Activated CD4-positive, alpha-beta T cell treated with anti-CD3 and anti-CD28 coated beads for 4 hours (primary cell): Measurements from ENCODE around the gene RCVRN.

Source experiments
- DNase-seq, 2 donors: peaks; one replicate each; pipeline ENCODE4 v3.0.0-alpha.2; 2020

Gene RCVRN

DNA sequence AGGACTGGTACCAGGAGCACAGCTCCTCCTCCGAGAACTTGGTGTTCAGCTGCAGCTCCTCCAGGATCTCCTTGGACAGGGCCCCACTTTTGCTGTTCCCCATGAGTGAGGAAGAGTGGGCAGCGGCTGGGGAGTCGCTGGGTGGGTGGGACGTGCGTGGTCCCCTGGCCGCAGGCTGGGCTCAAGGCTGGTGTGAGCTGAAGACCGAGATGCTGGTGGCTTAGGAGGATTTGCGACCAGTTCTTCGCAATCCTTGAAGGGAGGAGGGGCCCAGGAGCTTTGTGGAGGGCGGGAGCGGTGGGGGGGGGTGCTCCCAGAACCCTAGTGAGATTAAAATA lies at the start of gene RCVRN:
Gene RCVRN, minus strand, starts transcription at position 194 of the 338 bp plus-strand sequence. Its CDS starts 91 bp downstream, at position 103.
- no peak for DNase-seq

GRCh38 chr17:9953492-9953891 lies 48.4 kb upstream of the RCVRN start:
- DNase-seq: no peak

GRCh38 chr17:9951803-9952202 lies 46.7 kb upstream of the RCVRN start:
- DNase-seq: no peak

GRCh38 chr17:9948928-9949327 lies 43.9 kb upstream of the RCVRN start:
- no peak for DNase-seq

DNA sequence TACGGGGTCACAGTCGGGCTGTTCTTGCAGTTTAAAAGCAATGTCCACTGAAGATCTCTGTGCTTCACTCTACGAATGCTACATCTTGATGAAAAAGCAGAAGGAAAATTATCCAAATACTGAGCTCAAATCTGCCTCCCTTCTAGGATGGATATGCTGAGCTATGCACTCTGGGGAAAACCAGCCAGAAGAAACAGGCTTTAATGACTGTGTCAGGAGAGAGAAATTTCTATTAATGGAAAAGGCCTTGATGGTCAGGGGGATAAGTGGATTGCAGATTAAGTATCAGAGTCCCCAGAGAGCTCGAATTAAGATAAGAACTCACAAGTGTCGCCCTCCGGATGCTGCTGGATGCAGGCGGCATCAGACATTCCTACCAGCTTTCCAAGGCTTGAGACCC lies 39.6 kb upstream of the RCVRN start:
- no peak for DNase-seq

GRCh38 chr17:9943343-9943742 lies 38.3 kb upstream of the RCVRN start:
- DNase-seq: no peak

- no peak for DNase-seq
Measured at GRCh38 chr17:9942885-9943284, 37.8 kb upstream of the RCVRN start.

GRCh38 chr17:9941305-9941704 lies 36.2 kb upstream of the RCVRN start:
- DNase-seq: no peak

GRCh38 chr17:9940841-9941240 lies 35.8 kb upstream of the RCVRN start:
- DNase-seq: no peak

GRCh38 chr17:9938764-9939163 lies 33.7 kb upstream of the RCVRN start:
- no peak for DNase-seq

DNA sequence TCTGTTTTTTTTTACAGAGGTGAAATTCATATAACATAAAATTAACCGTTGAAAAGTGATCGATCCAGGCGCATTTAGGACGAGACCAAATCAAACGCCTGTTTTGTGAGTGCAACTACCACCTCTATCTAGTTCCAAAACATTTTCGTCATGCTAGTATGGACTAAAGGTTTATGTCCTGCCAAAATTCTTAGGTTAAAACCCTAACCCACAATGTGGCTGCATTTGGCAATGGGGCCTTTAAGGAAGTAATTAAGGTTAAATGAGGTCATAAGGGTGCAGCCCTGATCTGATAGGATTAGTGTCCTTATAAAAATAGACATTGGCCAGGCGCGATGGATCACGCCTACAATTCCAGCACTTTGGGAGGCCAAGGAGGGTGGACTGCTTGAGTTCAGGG lies 32.8 kb upstream of the RCVRN start:
- no peak for DNase-seq

- no peak for DNase-seq
Measured at GRCh38 chr17:9937241-9937761, 32.2 kb upstream of the RCVRN start.

DNA sequence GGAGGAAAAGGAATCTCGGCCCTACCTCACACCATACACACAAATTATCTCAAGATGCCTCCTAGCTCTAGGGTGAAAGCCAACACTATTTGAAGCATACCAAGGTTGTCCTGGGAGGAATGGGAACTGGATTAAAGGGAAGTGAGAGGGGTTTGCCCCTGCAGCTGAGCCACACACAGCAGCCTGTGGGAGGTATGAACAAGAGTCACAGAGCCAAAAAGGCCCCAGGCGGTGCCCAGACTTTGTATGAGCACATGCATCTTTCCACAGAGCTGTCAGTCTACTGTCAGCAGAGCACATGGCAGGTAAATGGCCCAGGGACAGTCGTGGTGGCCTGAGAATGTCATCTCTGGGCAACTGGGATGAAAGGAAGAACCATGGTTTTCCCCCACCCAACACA lies 31.0 kb upstream of the RCVRN start:
- no peak for DNase-seq

DNA sequence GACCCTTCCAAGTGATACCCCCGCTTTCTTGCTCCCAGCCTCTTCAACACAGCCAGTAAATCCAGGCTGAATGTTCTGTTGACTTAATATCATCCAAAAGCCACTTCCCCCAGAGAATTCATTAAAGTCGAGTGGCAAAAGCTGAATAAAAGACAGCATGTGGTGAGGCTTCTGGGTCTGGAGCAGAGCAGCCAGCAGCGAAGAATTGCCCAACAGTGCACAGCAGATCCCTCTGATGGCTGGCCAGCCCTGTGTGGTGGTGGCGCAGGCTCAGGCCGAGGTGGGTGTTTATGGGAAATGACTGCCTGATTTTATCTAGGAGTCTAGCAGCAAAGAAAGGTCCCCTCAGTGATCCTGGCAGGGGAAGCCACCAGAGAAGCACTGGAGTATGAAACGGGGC lies 30.3 kb upstream of the RCVRN start:
- DNase-seq: no peak

DNA sequence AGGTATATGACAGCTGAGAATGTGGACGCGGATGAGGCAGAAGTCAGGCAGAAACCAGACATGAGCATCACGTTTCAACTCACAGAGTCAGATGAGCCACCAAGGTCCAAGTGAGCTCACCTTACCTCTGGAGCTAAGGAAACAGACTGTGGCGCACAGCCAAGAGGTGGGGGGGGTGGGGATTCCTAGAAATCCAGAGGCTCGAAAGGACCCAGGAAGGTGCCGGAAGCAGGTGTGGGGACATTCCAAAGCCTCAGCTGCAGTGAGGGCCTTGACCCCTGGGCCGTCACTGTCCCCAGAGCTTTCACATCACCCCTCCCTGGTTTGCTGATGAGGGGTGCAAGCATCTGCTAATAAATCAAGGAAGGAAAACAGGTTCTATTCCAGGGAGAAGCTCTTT lies 29.3 kb upstream of the RCVRN start:
- DNase-seq: no peak

- no peak for DNase-seq
Measured at GRCh38 chr17:9932491-9932890, 27.4 kb upstream of the RCVRN start.

- no peak for DNase-seq
Measured at GRCh38 chr17:9931144-9931741, 26.2 kb upstream of the RCVRN start.

DNA sequence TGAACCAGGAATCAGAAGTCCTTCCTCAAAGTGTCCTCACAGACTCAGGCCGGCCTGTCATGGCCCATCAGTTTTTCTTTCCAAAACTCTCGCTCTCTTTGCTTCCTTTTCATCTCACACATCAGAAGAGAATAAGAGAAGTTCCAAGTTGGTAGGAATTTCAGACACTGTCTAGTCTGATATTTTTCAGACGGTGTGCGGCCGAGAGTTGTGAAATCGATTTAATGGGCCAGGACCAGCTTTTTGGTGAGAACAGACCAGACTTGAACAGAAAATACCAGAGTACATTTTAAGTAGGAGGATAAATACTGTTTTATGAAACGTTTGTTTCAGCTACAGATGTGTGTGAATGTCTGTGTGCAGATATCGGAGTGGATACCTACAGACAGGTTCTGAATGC lies 24.8 kb upstream of the RCVRN start:
- DNase-seq: no peak

- no peak for DNase-seq
Measured at GRCh38 chr17:9928601-9929333, 23.7 kb upstream of the RCVRN start.

- DNase-seq: no peak
Measured at GRCh38 chr17:9926150-9926804, 21.2 kb upstream of the RCVRN start.

GRCh38 chr17:9925457-9925856 lies 20.4 kb upstream of the RCVRN start:
- DNase-seq: no peak

GRCh38 chr17:9924735-9925191 lies 19.7 kb upstream of the RCVRN start:
- no peak for DNase-seq

DNA sequence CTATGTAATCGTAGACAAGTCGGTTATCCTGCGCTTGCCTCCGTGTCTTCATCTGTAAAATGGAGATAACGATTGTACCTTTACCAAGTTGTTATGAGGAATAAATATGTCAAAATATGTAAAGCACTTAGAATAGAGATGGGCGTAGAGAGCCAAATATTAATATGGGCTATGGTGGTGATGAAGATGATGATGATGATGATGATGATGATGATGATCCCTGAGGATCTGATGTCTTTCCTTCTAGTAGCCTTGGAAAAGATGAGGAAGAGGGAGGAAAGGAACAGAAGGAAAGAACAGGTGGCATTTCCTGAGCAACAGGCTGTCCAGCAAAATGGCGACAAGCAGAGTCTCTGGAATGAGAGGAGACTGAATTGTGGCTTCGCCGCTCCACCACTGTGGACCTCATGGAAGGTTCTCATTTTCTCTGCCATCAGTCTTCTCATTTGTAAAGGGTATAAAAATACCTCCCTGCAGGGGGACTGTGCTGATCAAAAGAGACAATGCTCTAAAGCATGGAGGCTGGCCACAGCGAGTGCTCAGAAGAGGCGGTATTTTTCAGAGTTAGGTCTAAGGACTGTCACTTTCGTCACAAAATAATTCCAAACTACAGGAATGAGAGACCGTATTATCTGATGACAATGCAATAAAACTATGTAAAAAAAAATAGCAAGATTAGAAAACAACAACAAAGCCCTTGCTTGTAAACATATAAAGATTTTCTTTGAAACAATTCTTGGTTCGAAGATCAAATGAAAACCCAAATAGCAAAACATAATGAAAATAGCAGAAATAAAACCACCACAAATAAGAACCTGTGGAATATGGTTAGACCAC lies 17.2 kb upstream of the RCVRN start:
- DNase-seq: no peak
